NCI-H82 treated with DMSO at 0.1 percent for 48 hours (cell line): Measurements from ENCODE around the gene RSBN1.

Experiments
- DNase-seq: peaks from one replicate; lab custom pipeline; 2025; ENCODE audit not compliant: unreplicated experiment; lab: John Stamatoyannopoulos, UW

Gene RSBN1

GRCh38 chr1:113813218-113813617, 942 bp upstream of the RSBN1 start:
- no peak for DNase-seq

- no peak for DNase-seq
Observed at GRCh38 chr1:113812661-113813135, 422 bp upstream of the RSBN1 start.

GRCh38 chr1:113811156-113811887, 954 bp downstream of the RSBN1 start:
- peak; percentile 49 for DNase-seq

- no peak for DNase-seq
Observed at GRCh38 chr1:113809670-113810602, 2.3 kb downstream of the RSBN1 start.

GRCh38 chr1:113808450-113809195, 3.7 kb downstream of the RSBN1 start:
- no peak for DNase-seq

GRCh38 chr1:113805639-113806038, 6.6 kb downstream of the RSBN1 start:
- DNase-seq, result no peak

- no peak for DNase-seq
Observed at GRCh38 chr1:113805256-113805531, 7.1 kb downstream of the RSBN1 start.

- no peak for DNase-seq
Observed at GRCh38 chr1:113804421-113805255, 7.6 kb downstream of the RSBN1 start.

GRCh38 chr1:113802367-113803007, 9.8 kb downstream of the RSBN1 start:
- DNase-seq, result no peak

- DNase-seq, result no peak
Observed at GRCh38 chr1:113800487-113800886, 11.8 kb downstream of the RSBN1 start.

GRCh38 chr1:113797472-113797871, 14.8 kb downstream of the RSBN1 start:
- no peak for DNase-seq

- DNase-seq, result no peak
Observed at GRCh38 chr1:113793878-113794834, 18.1 kb downstream of the RSBN1 start.

- DNase-seq, result no peak
Observed at GRCh38 chr1:113792986-113793385, 19.3 kb downstream of the RSBN1 start.

GRCh38 chr1:113792471-113792870, 19.8 kb downstream of the RSBN1 start:
- DNase-seq, result no peak

GRCh38 chr1:113788802-113789201, 23.5 kb downstream of the RSBN1 start:
- DNase-seq, result no peak

- DNase-seq, result no peak
Observed at GRCh38 chr1:113787663-113788062, 24.6 kb downstream of the RSBN1 start.

- DNase-seq, result no peak
Observed at GRCh38 chr1:113786069-113786468, 26.2 kb downstream of the RSBN1 start.

- no peak for DNase-seq
Observed at GRCh38 chr1:113784104-113784779, 28.0 kb downstream of the RSBN1 start.
